ENCODE measurements around the gene B3GAT1. TPM values are rescaled to one million over a fixed set of nuclear protein-coding genes. Genes with fewer than 3 reads are reported as not detected.

The B3GAT1 gene
- total and polyA plus RNA-seq, 9 donors = 0.09 to 0.86 (median 0.27) TPM

DNA sequence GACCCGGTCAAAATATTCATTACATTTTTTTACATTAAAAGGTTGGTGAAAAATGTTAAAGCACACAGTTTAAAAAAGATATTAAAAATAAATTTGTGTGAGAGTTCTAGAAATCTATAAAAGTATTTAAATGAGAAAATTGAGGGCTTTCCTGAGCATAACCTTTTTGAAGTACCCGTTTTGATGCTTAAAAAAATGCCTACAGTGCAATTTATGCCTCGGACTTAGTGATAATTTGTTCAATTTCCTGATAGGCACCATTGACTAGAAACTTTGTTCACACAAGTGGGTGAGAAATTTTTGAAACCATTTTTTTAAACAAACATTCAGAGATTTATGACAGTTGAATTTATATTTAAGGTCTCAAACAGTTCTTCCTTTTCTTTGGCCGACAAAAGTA lies 29.7 kb upstream of the B3GAT1 start:
- WGBS (ENCODE audit: insufficient coverage) = 50% methylated on average over 1 of the region's 4 CpGs
- Histone ChIP-seq H3K9me3 (replicated peaks; ENCODE audit: control insufficient read depth, low read depth, low read length) (no peaks in the 10 kb centered on the region), H3K36me3 (ENCODE audit: control insufficient read depth, insufficient read depth, low read length) (no peaks in the 10 kb centered on the region), H3K27ac (ENCODE audit: low read length) (no peak overlapping the region), H3K4me1 (ENCODE audit: control insufficient read depth, insufficient read depth, low read length) (no peaks in the 10 kb centered on the region), H3K4me3 (ENCODE audit: low read length) (no peak overlapping the region), H3K27me3 (ENCODE audit: control insufficient read depth, insufficient read depth, low read length) (peaks cover 2% of the 10 kb centered on the region)
- DNase-seq = no peak

DNA sequence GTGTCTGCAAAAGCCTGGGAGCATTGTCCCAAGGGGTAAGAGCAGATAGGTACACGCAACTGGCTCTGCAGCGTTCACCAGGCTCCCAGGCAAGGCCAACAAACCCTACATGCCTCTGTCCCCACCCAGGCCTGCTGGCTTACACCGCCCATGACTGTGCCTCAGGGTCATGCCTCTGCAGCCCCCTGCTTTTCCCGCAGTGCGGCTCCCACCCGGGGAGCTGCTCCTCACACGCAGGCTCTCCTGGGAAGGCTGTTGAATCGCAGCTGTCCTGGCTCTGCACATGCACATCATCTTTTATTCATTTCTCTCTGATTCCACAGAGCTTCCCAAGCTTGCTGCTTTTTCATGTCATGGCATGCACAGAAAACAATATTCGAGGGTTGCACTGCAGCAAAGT lies 29.2 kb upstream of the B3GAT1 start:
- 49% methylated on average over 7 of the region's 9 CpGs for WGBS (ENCODE audit: insufficient coverage)

GRCh38 chr11:134440851-134441250 lies 28.8 kb upstream of the B3GAT1 start:
- DNase-seq = no peak
- Histone ChIP-seq H3K27ac (ENCODE audit: low read length) (no peak overlapping the region), H3K9me3 (replicated peaks; ENCODE audit: control insufficient read depth, low read depth, low read length) (no peaks in the 10 kb centered on the region), H3K4me3 (ENCODE audit: low read length) (no peak overlapping the region), H3K4me1 (ENCODE audit: control insufficient read depth, insufficient read depth, low read length) (no peaks in the 10 kb centered on the region), H3K36me3 (ENCODE audit: control insufficient read depth, insufficient read depth, low read length) (no peaks in the 10 kb centered on the region), H3K27me3 (ENCODE audit: control insufficient read depth, insufficient read depth, low read length) (peaks cover 2% of the 10 kb centered on the region)
- WGBS (ENCODE audit: insufficient coverage) = 65% methylated on average over 4 of the region's 4 CpGs

More for the DNA sequence above, 29.2 kb upstream of the B3GAT1 start:
- H3K27me3 ChIP-seq (ENCODE audit: control insufficient read depth, insufficient read depth, low read length) = peaks cover 2% of the 10 kb centered on the region
- H3K9me3 ChIP-seq (replicated peaks; ENCODE audit: control insufficient read depth, low read depth, low read length) = no peaks in the 10 kb centered on the region
- H3K36me3 ChIP-seq (ENCODE audit: control insufficient read depth, insufficient read depth, low read length) = no peaks in the 10 kb centered on the region
- DNase-seq = no peak
- H3K27ac ChIP-seq (ENCODE audit: low read length) = no peak overlapping the region
- H3K4me1 ChIP-seq (ENCODE audit: control insufficient read depth, insufficient read depth, low read length) = no peaks in the 10 kb centered on the region
- H3K4me3 ChIP-seq (ENCODE audit: low read length) = no peak overlapping the region

DNA sequence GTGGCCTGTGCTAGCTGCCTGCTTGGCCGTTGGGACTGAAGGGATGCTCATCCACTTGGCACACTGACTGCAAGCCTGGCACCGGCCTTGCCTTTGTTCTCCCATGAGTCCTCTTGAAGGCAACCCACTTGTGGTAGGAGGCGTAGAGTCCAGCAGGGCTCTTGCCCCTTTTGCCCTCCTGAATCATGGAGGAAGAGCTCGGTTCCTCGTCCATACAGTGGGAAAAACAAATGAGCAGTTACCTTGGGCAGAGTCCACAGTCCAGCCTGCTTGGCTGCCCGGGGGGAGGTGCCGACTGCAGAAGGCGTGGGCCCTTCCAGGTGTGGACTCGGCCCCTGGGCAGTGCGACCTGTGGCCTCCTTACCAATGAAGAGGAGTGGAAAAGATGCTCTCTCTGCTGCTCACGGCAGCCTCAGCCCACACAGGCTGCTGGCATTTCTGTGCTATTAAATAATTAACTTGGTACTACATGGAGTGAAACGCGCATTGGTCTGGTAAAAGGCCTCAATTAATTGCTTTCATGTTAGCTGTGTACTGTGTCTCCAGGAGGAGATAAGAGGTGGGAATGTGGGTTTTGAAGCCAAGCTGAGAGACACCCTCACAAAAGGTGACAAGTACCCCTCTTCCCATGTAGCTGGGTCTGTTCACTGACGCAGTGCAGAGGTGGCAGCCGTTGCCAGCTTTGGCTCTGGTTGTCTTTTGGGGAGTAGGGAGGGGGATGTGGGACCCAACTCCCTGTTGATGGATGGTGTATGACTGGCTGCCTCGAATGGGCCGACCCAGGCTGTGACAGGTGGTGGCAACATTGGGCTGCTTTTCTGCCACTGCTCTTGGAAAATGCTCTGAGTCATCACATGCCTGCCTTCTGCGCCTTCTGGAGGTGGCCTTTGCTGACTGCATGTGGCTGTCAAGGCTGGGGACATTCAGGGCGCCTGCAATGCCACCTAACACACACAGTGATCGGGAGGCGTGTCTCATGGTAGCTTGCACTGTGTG lies 26.8 kb upstream of the B3GAT1 start:
- DNase-seq = no peak
- Histone ChIP-seq H3K4me1 (ENCODE audit: control insufficient read depth, insufficient read depth, low read length) (no peaks in the 10 kb centered on the region), H3K36me3 (ENCODE audit: control insufficient read depth, insufficient read depth, low read length) (no peaks in the 10 kb centered on the region), H3K4me3 (ENCODE audit: low read length) (no peak overlapping the region), H3K9me3 (replicated peaks; ENCODE audit: control insufficient read depth, low read depth, low read length) (no peaks in the 10 kb centered on the region), H3K27ac (ENCODE audit: low read length) (no peak overlapping the region), H3K27me3 (ENCODE audit: control insufficient read depth, insufficient read depth, low read length) (peaks cover 2% of the 10 kb centered on the region)
- WGBS (ENCODE audit: insufficient coverage) = 67% methylated on average over 14 of the region's 21 CpGs

DNA sequence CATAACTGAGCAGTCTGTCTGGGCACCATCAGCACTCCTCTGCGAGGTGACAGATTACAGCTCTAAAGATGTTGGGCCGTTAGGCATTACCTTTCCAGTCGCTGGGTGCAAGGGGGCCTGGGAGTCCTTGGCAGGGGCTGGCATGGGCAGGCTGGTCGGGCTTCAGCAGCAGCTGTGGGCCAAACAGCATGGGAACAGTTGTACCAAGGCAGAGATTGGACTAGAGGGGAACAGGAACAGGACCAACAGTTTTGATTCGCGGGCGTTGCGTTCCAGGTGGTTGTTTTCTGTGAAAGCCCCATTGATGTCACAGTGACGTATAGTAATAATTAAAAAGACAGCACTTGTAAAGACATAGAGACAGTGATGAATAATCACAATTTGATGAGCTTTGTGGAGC lies 25.8 kb upstream of the B3GAT1 start:
- no peak overlapping the region for H3K27ac ChIP-seq (ENCODE audit: low read length)
- no peaks in the 10 kb centered on the region for H3K36me3 ChIP-seq (ENCODE audit: control insufficient read depth, insufficient read depth, low read length)
- H3K4me3 ChIP-seq (ENCODE audit: low read length) = no peak overlapping the region
- H3K9me3 ChIP-seq (replicated peaks; ENCODE audit: control insufficient read depth, low read depth, low read length) = no peaks in the 10 kb centered on the region
- no peaks in the 10 kb centered on the region for H3K4me1 ChIP-seq (ENCODE audit: control insufficient read depth, insufficient read depth, low read length)
- 73% methylated on average over 8 of the region's 9 CpGs for WGBS (ENCODE audit: insufficient coverage)
- DNase-seq = no peak
- H3K27me3 ChIP-seq (ENCODE audit: control insufficient read depth, insufficient read depth, low read length) = peaks cover 2% of the 10 kb centered on the region

DNA sequence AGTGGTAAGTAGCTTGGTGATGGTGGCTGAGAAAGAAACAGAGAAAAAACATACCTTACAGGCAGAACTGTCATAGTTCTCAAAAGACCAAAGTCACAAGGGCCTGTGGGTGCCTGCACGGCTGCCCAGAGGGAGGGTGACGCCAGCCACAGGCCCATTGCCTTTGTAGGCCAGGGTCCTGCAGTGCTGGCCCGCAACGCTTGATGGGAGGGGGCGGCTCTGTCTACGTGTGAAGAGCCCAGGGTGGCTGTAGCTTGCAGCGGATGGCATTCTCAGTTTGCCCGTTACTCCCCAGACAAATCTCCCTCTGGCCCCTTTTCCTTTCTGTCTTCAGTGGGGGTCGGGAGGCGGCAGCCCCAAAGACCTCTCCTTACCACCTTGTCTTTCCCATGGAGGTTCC lies 24.7 kb upstream of the B3GAT1 start:
- 95% methylated on average over 10 of the region's 10 CpGs for WGBS (ENCODE audit: insufficient coverage)
- H3K27ac ChIP-seq (ENCODE audit: low read length) = no peak overlapping the region
- peaks cover 4% of the 10 kb centered on the region for H3K27me3 ChIP-seq (ENCODE audit: control insufficient read depth, insufficient read depth, low read length)
- H3K36me3 ChIP-seq (ENCODE audit: control insufficient read depth, insufficient read depth, low read length) = no peaks in the 10 kb centered on the region
- DNase-seq = no peak
- no peak overlapping the region for H3K4me3 ChIP-seq (ENCODE audit: low read length)
- H3K9me3 ChIP-seq (replicated peaks; ENCODE audit: control insufficient read depth, low read depth, low read length) = no peaks in the 10 kb centered on the region
- H3K4me1 ChIP-seq (ENCODE audit: control insufficient read depth, insufficient read depth, low read length) = no peaks in the 10 kb centered on the region

- 83% methylated on average over 10 of the region's 10 CpGs for WGBS (ENCODE audit: insufficient coverage)
- Histone ChIP-seq H3K36me3 (ENCODE audit: control insufficient read depth, insufficient read depth, low read length) (no peaks in the 10 kb centered on the region), H3K4me3 (ENCODE audit: low read length) (no peak overlapping the region), H3K27me3 (ENCODE audit: control insufficient read depth, insufficient read depth, low read length) (peaks cover 10% of the 10 kb centered on the region), H3K4me1 (ENCODE audit: control insufficient read depth, insufficient read depth, low read length) (no peaks in the 10 kb centered on the region), H3K27ac (ENCODE audit: low read length) (no peak overlapping the region), H3K9me3 (replicated peaks; ENCODE audit: control insufficient read depth, low read depth, low read length) (no peaks in the 10 kb centered on the region)
- no peak for DNase-seq
Observed at GRCh38 chr11:134433806-134434205, 21.8 kb upstream of the B3GAT1 start.

- WGBS (ENCODE audit: insufficient coverage) = no CpG with 5 or more reads among the region's 3 CpGs
- Histone ChIP-seq H3K36me3 (ENCODE audit: control insufficient read depth, insufficient read depth, low read length) (no peaks in the 10 kb centered on the region), H3K4me1 (ENCODE audit: control insufficient read depth, insufficient read depth, low read length) (no peaks in the 10 kb centered on the region), H3K27ac (ENCODE audit: low read length) (no peak overlapping the region), H3K4me3 (ENCODE audit: low read length) (no peak overlapping the region), H3K9me3 (replicated peaks; ENCODE audit: control insufficient read depth, low read depth, low read length) (no peaks in the 10 kb centered on the region), H3K27me3 (ENCODE audit: control insufficient read depth, insufficient read depth, low read length) (peaks cover 14% of the 10 kb centered on the region)
- DNase-seq = no peak
Observed at GRCh38 chr11:134433251-134433650, 21.2 kb upstream of the B3GAT1 start.

DNA sequence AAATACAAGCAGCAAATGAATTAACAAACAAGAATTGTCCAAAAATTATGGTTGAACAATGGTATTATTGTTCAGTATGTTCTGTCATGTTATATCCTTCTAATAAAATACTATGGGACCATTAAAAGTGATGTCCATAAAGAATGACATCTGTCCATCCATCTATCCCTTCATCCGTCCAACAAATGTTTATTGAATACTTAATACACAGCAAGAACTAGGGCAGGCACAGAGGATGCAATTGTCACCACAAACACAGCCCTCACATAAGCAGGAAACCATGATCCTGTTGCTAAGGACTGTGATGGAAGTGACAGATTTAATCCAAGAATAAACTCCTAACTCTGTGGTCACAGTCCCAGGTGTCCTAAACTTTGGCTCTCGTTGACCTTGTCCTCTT lies 20.7 kb upstream of the B3GAT1 start:
- DNase-seq = no peak
- H3K9me3 ChIP-seq (replicated peaks; ENCODE audit: control insufficient read depth, low read depth, low read length) = no peaks in the 10 kb centered on the region
- no peak overlapping the region for H3K27ac ChIP-seq (ENCODE audit: low read length)
- H3K36me3 ChIP-seq (ENCODE audit: control insufficient read depth, insufficient read depth, low read length) = no peaks in the 10 kb centered on the region
- H3K27me3 ChIP-seq (ENCODE audit: control insufficient read depth, insufficient read depth, low read length) = peaks cover 14% of the 10 kb centered on the region
- no peak overlapping the region for H3K4me3 ChIP-seq (ENCODE audit: low read length)
- 57% methylated on average over 1 of the region's 2 CpGs for WGBS (ENCODE audit: insufficient coverage)
- no peaks in the 10 kb centered on the region for H3K4me1 ChIP-seq (ENCODE audit: control insufficient read depth, insufficient read depth, low read length)

GRCh38 chr11:134429106-134429505 lies 17.1 kb upstream of the B3GAT1 start:
- Histone ChIP-seq H3K27ac (ENCODE audit: low read length) (no peak overlapping the region), H3K4me1 (ENCODE audit: control insufficient read depth, insufficient read depth, low read length) (no peaks in the 10 kb centered on the region), H3K4me3 (ENCODE audit: low read length) (no peak overlapping the region), H3K27me3 (ENCODE audit: control insufficient read depth, insufficient read depth, low read length) (peaks cover 22% of the 10 kb centered on the region), H3K9me3 (replicated peaks; ENCODE audit: control insufficient read depth, low read depth, low read length) (no peaks in the 10 kb centered on the region), H3K36me3 (ENCODE audit: control insufficient read depth, insufficient read depth, low read length) (no peaks in the 10 kb centered on the region)
- no peak for DNase-seq
- 47% methylated on average over 8 of the region's 10 CpGs for WGBS (ENCODE audit: insufficient coverage)
